ENCODE measurements around the gene FZD8.
"Not testable (repeated sequence)": the region's sequence is repeated elsewhere in the genome, so short reads cannot be mapped to it uniquely, and the experiment has no call there.

Gene FZD8

DNA sequence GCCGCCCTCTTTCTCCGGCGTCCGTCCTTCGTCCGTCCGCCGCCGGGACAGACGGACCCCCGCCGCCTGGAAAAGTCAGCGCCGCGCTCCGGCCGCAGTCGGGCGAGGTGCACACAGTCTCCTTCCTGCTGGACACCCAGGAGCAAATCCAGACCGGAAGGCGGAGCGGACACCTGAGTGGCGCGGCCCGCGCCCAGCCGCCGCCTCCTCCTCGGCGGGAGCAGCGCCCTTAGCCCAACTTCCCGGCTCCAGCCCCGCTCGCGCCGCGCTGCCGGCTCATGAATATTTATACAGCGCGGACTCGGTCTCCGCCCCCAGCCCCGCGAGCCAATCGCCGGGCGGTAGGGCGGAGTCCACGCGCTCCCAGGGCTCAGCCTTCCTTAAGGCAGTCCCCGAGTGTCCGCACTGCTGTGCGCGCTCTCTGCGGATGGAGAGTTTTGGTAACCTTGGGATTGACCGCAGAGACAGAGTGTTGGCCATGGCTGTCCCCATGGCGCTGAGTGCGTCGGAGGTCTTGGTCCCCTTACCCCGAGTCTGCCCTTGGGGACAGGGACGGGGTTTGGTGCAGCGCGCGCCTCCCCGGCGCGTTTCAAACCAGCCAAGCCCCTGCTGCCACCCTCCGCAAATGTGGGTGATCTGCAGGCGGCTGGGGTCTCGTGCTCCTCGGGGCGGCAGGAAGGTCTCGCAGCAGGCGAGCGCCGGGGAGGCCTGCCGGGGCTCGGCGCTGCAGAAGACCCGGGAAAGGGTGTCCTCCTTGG is at the start of gene FZD8:
FZD8 (minus strand) TSS at position 262 of the 758 bp plus-strand sequence. CDS start 867 bp downstream, outside the sequence.
- peak within 1 kb of the TSS; percentile 58 for H3K4me3 ChIP-seq (ENCODE audit: low read depth, low read length)
- in situ Hi-C loops (cut with HindIII; ENCODE audit: low sequenced_read_pairs): no loop called here
- DNase-seq (ENCODE audit: low read depth, low spot score): peak; percentile 96
- peak; percentile 1 for TF ChIP-seq CTCF (IDR thresholded peaks at IDR 0.05; ENCODE audit: low read depth, low read length)

- DNase-seq (ENCODE audit: low read depth, low spot score): no peak
- in situ Hi-C loops (cut with HindIII; ENCODE audit: low sequenced_read_pairs): no loop called here
- TF ChIP-seq CTCF (IDR thresholded peaks at IDR 0.05; ENCODE audit: low read depth, low read length): no peak
- H3K4me3 ChIP-seq (ENCODE audit: low read depth, low read length): no peak overlapping the region
These were observed 49.6 kb upstream of the FZD8 start for GRCh38 chr10:35691522-35692236.

GRCh38 chr10:35690534-35690933 is 48.4 kb upstream of the FZD8 start:
- no peak for DNase-seq (ENCODE audit: low read depth, low spot score)
- in situ Hi-C loops (cut with HindIII; ENCODE audit: low sequenced_read_pairs): no loop called here
- TF ChIP-seq CTCF (IDR thresholded peaks at IDR 0.05; ENCODE audit: low read depth, low read length): no peak
- no peak overlapping the region for H3K4me3 ChIP-seq (ENCODE audit: low read depth, low read length)

DNA sequence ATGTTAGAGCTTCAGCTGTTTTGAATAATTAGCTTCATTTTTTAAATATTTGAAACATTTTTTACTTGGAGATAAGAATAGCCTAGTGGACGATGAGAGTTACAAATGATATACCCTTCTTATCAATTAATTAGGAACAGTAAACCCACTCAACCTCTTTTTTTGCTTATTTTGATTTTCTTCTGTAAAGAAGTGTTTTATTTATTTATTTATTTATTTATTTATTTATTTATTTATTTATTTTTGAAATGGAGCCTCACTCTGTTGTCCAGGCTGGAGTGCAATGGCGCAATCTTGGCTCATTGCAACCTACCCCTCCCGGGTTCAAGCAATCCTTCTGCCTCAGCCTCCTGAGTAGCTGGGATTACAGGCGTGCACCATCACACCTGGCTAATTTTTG is 43.8 kb upstream of the FZD8 start:
- in situ Hi-C loops (cut with HindIII; ENCODE audit: low sequenced_read_pairs); DNase-seq (ENCODE audit: low read depth, low spot score); H3K4me3 ChIP-seq (ENCODE audit: low read depth, low read length): not testable (repeated sequence)

DNA sequence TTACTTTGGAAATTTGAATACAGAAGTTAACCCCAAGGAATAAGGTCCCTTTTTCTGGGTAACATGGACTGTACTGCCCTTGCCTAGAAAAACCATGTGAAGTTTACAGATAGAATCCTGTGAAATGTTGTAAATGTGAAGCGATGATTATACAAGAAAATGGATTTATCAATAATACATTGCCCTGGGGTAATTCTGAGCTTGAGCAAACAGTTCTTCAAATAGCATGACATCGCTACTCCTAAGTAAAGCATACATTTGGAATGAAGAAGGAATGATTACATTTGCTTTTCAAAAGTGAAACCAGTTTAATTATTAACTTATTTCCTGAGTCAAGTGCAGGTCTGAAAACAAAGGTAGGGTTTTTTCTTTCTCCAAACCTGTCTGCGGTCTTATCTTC is 43.3 kb upstream of the FZD8 start:
- DNase-seq (ENCODE audit: low read depth, low spot score): no peak
- TF ChIP-seq CTCF (IDR thresholded peaks at IDR 0.05; ENCODE audit: low read depth, low read length): no peak
- H3K4me3 ChIP-seq (ENCODE audit: low read depth, low read length): no peak overlapping the region
- in situ Hi-C loops (cut with HindIII; ENCODE audit: low sequenced_read_pairs): no loop called here

- in situ Hi-C loops (cut with HindIII; ENCODE audit: low sequenced_read_pairs): no loop called here
- H3K4me3 ChIP-seq (ENCODE audit: low read depth, low read length): no peak overlapping the region
- DNase-seq (ENCODE audit: low read depth, low spot score): no peak
- no peak for TF ChIP-seq CTCF (IDR thresholded peaks at IDR 0.05; ENCODE audit: low read depth, low read length)
These were observed 42.5 kb upstream of the FZD8 start for GRCh38 chr10:35684586-35684985.

- H3K4me3 ChIP-seq (ENCODE audit: low read depth, low read length): no peak overlapping the region
- TF ChIP-seq CTCF (IDR thresholded peaks at IDR 0.05; ENCODE audit: low read depth, low read length): no peak
- peak; percentile 3 for DNase-seq (ENCODE audit: low read depth, low spot score)
- in situ Hi-C loops (cut with HindIII; ENCODE audit: low sequenced_read_pairs): no loop called here
These were observed 33.8 kb upstream of the FZD8 start for GRCh38 chr10:35675846-35676245.
